PFSK-1 (cell line): ENCODE results near the gene VEPH1.

Experiments
- SIN3A ChIP-seq: IDR thresholded peaks from 2 replicates; pipeline ENCODE4 v1.6.1; 2012; ENCODE audit warnings: mild to moderate bottlenecking, low read length, moderate library complexity, borderline replicate concordance; ENCODE audit not compliant: insufficient read depth
- TAF1 ChIP-seq: IDR thresholded peaks from 2 replicates; pipeline ENCODE4 v1.6.1; 2012; ENCODE audit warnings: low read length, control low read depth, borderline replicate concordance; ENCODE audit not compliant: insufficient read depth

- TF ChIP-seq TAF1 (no peak), SIN3A (no peak)
Observed at GRCh38 chr3:157531771-157532170, 28.6 kb upstream of the VEPH1 start.
